ENCODE measurements around the gene POLR3E.

POLR3E gene

DNA sequence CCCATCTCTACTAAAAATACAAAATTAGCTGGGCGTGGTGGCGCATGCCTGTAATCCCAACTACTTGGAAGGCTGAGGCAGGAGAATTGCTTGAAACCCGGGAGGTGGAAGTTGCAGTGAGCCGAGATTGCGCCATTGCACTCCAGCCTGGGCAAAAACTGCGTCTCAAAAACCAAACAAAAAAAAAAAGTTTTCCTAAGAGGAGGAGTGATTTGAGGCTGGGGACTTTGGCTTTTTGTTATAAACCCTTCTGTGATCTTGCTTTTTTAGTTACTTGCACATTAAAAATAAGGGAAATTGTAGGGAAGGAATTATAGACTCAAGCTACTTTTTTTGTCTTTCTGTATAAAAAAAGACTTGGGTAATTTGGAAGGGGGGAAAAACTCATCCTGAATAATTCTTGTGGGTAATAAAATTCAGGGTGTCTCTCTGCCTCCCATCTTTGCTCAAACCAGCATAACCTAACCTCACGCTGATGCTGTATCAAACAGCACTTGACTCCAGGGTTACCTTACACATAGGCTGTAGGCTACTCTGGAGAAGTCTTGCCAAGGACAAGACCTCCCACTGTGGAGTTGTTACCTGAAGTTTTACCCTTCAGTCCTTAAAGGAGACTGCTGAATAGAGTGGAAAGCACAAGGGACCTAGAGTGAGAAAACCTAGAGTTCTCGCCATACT, 78.9 kb downstream of the POLR3E start:
- H3K4me3 ChIP-seq (ENCODE audit: control insufficient read depth, low read depth, low read length) = no peak overlapping the region
- no peak for DNase-seq (ENCODE audit: low read depth)
- TF ChIP-seq, protein P1, sequence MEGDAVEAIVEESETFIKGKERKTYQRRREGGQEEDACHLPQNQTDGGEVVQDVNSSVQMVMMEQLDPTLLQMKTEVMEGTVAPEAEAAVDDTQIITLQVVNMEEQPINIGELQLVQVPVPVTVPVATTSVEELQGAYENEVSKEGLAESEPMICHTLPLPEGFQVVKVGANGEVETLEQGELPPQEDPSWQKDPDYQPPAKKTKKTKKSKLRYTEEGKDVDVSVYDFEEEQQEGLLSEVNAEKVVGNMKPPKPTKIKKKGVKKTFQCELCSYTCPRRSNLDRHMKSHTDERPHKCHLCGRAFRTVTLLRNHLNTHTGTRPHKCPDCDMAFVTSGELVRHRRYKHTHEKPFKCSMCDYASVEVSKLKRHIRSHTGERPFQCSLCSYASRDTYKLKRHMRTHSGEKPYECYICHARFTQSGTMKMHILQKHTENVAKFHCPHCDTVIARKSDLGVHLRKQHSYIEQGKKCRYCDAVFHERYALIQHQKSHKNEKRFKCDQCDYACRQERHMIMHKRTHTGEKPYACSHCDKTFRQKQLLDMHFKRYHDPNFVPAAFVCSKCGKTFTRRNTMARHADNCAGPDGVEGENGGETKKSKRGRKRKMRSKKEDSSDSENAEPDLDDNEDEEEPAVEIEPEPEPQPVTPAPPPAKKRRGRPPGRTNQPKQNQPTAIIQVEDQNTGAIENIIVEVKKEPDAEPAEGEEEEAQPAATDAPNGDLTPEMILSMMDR (conservative IDR thresholded peaks at IDR 0.05; ENCODE audit: control insufficient read depth, insufficient read depth, low read depth, low read length) = no peak

DNA sequence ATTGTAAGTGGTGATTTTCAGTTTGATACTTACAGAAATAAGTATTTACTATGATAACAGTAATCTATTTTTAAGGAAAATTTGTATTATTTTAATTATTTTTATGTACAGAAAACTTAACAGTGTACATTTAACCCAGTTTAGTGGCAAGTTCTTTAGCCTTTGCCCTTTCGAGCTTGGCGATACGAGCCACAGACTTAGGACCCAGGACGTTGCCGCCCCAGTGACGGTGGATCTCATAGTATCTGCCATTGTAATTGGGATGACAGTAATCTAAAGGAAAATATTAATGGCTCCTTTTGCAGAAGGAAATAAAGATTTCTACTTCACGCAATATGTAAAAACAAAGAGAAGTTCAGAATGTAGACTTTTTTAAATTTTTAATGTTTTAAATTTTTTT, 82.4 kb downstream of the POLR3E start:
- no peak overlapping the region for H3K4me3 ChIP-seq (ENCODE audit: control insufficient read depth, low read depth, low read length)
- DNase-seq (ENCODE audit: low read depth) = no peak
- TF ChIP-seq, protein P1 (conservative IDR thresholded peaks at IDR 0.05; ENCODE audit: control insufficient read depth, insufficient read depth, low read depth, low read length) = no peak

DNA sequence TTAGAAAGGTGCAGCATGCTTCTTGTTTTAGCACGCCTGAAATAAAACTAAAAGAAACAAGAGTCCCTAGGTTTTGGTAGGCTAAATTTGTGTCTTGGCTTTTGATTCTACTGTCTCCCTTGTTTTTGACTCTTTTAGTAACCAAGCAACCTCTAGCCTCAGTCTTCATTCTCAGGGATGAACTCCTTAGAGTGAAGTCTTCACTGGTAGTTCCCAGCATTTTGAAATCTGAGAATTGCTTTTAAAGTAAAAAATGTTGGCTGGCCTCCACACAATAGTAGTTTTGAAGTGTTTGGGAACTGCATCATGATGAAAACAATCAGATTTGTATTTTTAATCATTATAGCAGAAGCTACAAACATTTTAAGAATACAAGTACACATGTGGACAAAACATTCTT, 83.3 kb downstream of the POLR3E start:
- DNase-seq (ENCODE audit: low read depth) = no peak
- TF ChIP-seq, protein P1 (conservative IDR thresholded peaks at IDR 0.05; ENCODE audit: control insufficient read depth, insufficient read depth, low read depth, low read length) = no peak
- no peak overlapping the region for H3K4me3 ChIP-seq (ENCODE audit: control insufficient read depth, low read depth, low read length)

DNA sequence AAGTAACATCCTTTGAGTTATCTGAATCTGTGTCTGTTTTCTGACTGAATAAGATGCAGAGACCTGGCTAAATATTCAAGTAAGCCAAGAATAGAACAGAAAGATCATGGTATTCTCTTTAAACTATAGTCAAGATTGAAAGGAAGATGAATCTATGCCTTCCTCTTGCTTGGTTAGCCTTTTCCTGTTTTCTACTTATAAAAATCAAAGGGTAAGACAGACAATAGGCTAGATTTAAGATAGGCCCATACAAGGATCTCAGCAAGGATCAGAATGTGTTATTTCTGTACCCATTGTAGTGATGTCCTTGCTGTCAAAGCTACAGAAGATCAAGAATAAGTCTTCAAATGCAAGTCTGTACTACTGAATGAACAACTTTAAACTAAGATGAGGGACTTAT, 84.2 kb downstream of the POLR3E start:
- no peak for DNase-seq (ENCODE audit: low read depth)
- H3K4me3 ChIP-seq (ENCODE audit: control insufficient read depth, low read depth, low read length) = no peak overlapping the region
- TF ChIP-seq, protein P1 (conservative IDR thresholded peaks at IDR 0.05; ENCODE audit: control insufficient read depth, insufficient read depth, low read depth, low read length) = no peak

DNA sequence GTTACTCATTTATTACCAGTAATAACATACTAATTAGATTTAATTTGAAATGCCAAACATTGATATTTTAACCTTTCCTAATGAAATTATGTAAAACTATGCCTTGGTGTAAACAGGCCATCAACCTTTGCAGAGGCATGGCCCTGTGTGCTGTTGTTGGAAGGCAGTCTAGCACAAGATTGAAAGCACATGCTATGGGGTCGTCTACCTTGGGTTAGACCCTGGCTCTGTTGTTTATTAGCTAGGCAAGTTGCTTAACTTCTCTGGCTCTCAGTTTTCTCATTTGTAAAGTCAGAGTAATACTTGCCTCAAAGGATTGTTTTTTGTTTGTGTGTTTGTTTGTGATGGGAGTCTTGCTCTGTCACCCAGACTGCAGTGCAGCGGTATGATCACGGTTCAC, 86.6 kb downstream of the POLR3E start:
- no peak for DNase-seq (ENCODE audit: low read depth)
- TF ChIP-seq, protein P1 (conservative IDR thresholded peaks at IDR 0.05; ENCODE audit: control insufficient read depth, insufficient read depth, low read depth, low read length) = no peak
- no peak overlapping the region for H3K4me3 ChIP-seq (ENCODE audit: control insufficient read depth, low read depth, low read length)
